Loucy (cell line): ENCODE measurements around the gene GUCY1A2.
"Not testable (repeated sequence)": the region's sequence is repeated elsewhere in the genome, so short reads cannot be mapped to it uniquely, and the experiment has no call there.

ENCODE experiments used
- EZH2phosphoT487 ChIP-seq: fragments of 200-600 bp; IDR thresholded peaks from 2 replicates; pipeline ENCODE4 v1.6.1; 2018; ENCODE audit warnings: antibody characterized with exemption, mild to moderate bottlenecking, moderate library complexity, borderline replicate concordance
- TF ChIP-seq, protein P1 (sequence below): fragments of 200-600 bp; sonication (generic); conservative IDR thresholded peaks from 2 replicates; pipeline ENCODE4 v1.5.1; 2014; ENCODE audit warnings: mild to moderate bottlenecking, antibody characterized with exemption, low read length

DNA sequence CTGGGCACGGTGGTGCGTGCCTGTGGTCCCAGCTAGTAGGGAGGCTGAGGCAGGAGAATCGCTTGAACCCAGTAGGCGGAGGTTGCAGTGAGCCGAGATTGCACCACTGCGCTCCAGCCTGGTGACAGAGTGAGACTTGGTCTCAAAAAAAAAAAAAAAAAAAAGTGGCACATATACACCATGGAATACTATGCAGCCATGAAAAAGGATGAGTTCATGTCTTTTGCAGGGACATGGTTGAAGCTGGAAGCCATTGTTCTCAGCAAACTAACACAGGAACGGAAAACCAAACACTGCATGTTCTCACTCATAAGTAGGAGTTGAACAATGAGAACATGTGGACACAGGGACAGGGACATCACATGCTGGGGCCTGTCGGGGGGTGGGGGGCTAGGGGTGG, 241.0 kb downstream of the GUCY1A2 start:
- TF ChIP-seq, protein P1, sequence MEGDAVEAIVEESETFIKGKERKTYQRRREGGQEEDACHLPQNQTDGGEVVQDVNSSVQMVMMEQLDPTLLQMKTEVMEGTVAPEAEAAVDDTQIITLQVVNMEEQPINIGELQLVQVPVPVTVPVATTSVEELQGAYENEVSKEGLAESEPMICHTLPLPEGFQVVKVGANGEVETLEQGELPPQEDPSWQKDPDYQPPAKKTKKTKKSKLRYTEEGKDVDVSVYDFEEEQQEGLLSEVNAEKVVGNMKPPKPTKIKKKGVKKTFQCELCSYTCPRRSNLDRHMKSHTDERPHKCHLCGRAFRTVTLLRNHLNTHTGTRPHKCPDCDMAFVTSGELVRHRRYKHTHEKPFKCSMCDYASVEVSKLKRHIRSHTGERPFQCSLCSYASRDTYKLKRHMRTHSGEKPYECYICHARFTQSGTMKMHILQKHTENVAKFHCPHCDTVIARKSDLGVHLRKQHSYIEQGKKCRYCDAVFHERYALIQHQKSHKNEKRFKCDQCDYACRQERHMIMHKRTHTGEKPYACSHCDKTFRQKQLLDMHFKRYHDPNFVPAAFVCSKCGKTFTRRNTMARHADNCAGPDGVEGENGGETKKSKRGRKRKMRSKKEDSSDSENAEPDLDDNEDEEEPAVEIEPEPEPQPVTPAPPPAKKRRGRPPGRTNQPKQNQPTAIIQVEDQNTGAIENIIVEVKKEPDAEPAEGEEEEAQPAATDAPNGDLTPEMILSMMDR, result not testable (repeated sequence)
- not testable (repeated sequence) for TF ChIP-seq EZH2phosphoT487
